Vagina (tissue), 2 donors: ENCODE data around the gene SLC18A3.

ENCODE experiments used
- POLR2A ChIP-seq, 2 donors: fragments of 450-650 bp; IDR thresholded peaks; one replicate each; pipeline ENCODE4 v1.6.1; 2017; ENCODE audit warnings: antibody characterized with exemption in 2 of 2, mild to moderate bottlenecking in 2 of 2, moderate library complexity in 2 of 2
- POLR2AphosphoS5 ChIP-seq, 2 donors: sonication (generic); formaldehyde crosslinking; IDR thresholded peaks; one replicate each; pipeline ENCODE4 v1.9.0; 2017; ENCODE audit warnings: antibody characterized with exemption in 2 of 2, mild to moderate bottlenecking in 2 of 2, low read depth in 1 of 2; ENCODE audit not compliant: insufficient read depth in 1 of 2
- TF ChIP-seq, protein P1 (sequence below), 3 experiments: fragments of 450-650 bp in 2 of 3; fragments of 200-600 bp in 1 of 3; sonication (generic) in 1 of 3; IDR thresholded peaks; one replicate each; pipeline ENCODE4 v1.5.1; 2017 to 2019; ENCODE audit warnings: antibody characterized with exemption in 3 of 3, mild to moderate bottlenecking in 2 of 3, moderate library complexity in 2 of 3

DNA sequence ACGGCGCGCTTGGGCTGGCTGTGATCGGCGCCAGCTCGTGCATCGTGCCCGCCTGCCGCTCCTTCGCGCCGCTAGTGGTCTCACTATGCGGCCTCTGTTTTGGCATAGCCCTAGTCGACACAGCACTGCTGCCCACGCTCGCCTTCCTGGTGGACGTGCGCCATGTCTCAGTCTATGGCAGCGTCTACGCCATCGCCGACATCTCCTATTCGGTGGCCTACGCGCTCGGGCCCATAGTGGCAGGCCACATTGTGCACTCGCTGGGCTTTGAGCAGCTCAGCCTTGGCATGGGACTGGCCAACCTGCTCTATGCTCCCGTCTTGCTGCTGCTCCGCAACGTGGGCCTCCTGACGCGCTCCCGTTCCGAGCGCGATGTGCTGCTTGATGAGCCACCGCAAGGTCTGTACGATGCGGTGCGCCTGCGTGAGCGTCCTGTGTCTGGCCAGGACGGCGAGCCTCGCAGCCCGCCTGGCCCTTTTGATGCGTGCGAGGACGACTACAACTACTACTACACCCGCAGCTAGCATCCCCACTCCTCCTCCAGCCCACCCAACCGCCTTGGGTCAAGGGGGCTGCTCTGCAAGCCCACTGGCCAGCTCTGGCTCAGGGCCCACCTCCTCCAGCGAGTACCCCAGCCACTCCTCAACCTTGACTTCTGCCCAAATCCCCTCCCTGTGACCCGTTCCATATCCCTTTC lies 1.9 kb downstream of the SLC18A3 start:
- TF ChIP-seq, protein P1, sequence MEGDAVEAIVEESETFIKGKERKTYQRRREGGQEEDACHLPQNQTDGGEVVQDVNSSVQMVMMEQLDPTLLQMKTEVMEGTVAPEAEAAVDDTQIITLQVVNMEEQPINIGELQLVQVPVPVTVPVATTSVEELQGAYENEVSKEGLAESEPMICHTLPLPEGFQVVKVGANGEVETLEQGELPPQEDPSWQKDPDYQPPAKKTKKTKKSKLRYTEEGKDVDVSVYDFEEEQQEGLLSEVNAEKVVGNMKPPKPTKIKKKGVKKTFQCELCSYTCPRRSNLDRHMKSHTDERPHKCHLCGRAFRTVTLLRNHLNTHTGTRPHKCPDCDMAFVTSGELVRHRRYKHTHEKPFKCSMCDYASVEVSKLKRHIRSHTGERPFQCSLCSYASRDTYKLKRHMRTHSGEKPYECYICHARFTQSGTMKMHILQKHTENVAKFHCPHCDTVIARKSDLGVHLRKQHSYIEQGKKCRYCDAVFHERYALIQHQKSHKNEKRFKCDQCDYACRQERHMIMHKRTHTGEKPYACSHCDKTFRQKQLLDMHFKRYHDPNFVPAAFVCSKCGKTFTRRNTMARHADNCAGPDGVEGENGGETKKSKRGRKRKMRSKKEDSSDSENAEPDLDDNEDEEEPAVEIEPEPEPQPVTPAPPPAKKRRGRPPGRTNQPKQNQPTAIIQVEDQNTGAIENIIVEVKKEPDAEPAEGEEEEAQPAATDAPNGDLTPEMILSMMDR (IDR thresholded peaks at IDR 0.05), result no peak
- TF ChIP-seq POLR2A (IDR thresholded peaks at IDR 0.05), result no peak
- no peak for TF ChIP-seq POLR2AphosphoS5 (IDR thresholded peaks at IDR 0.05; ENCODE audit: insufficient read depth in 1 of 2, low read depth in 1 of 2)
